H1 (cell line): ENCODE results near the gene NKAIN2. TPM values are rescaled to one million over a fixed set of nuclear protein-coding genes. Genes with fewer than 3 reads are reported as not detected.

Experiments used
- CTCF ChIA-PET: fragments of 300-600 bp; sonication (Branson Sonifier 250); formaldehyde crosslinking; loops from one replicate; lab custom pipeline; 2021; ENCODE audit not compliant: partially characterized antibody; lab: Charles Lee
- POLR2A ChIA-PET: fragments of 300-600 bp; sonication (Branson Sonifier 250); formaldehyde crosslinking; loops from one replicate; lab custom pipeline; 2021; ENCODE audit warnings: inconsistent platforms; ENCODE audit not compliant: partially characterized antibody; lab: Charles Lee
- DNase-seq, 2 experiments: peaks; one replicate each; pipeline versions ENCODE4 v3.0.0 to v3.0.0-alpha.2; 2010 to 2022; ENCODE audit warnings: low spot score in 2 of 2, low read depth in 1 of 2, mixed read lengths in 1 of 2
- FAIRE-seq: peaks from 2 replicates; lab custom pipeline; 2011; peaks lifted over from hg19 to GRCh38; lab: Jason Lieb, UNC
- H2AFZ ChIP-seq: 2 replicates; pipeline ENCODE4 v1.8.1; 2012; ENCODE audit warnings: low read length, inconsistent platforms
- H2AK5ac ChIP-seq: 2 replicates; pipeline ENCODE4 v1.6.1; 2013; ENCODE audit warnings: low read depth, low read length
- H2BK120ac ChIP-seq: replicated peaks from 2 replicates; pipeline ENCODE3; 2013; ENCODE audit warnings: low read depth, low read length, inconsistent platforms
- H2BK12ac ChIP-seq: 2 replicates; pipeline ENCODE4 v1.6.1; 2013; ENCODE audit warnings: low read depth, low read length
- H2BK15ac ChIP-seq: 2 replicates; pipeline ENCODE4 v1.6.1; 2013; ENCODE audit warnings: low read length
- H2BK20ac ChIP-seq: 2 replicates; pipeline ENCODE4 v1.6.1; 2013; ENCODE audit warnings: low read length
- H2BK5ac ChIP-seq: 2 replicates; pipeline ENCODE4 v1.6.1; 2013; ENCODE audit warnings: low read depth, low read length
- H3K14ac ChIP-seq: 2 replicates; pipeline ENCODE4 v1.6.1; 2013; ENCODE audit warnings: inconsistent platforms; ENCODE audit not compliant: insufficient read length
- H3K18ac ChIP-seq: 2 replicates; pipeline ENCODE4 v1.6.1; 2013; ENCODE audit warnings: low read length; ENCODE audit errors: extremely low read depth
- H3K23ac ChIP-seq: 2 replicates; pipeline ENCODE4 v1.6.1; 2013; ENCODE audit warnings: inconsistent platforms; ENCODE audit not compliant: insufficient read length
- H3K23me2 ChIP-seq: 2 replicates; pipeline ENCODE4 v1.6.1; 2013; ENCODE audit warnings: low read depth, low read length
- H3K27ac ChIP-seq: 2 replicates; pipeline ENCODE4 v1.6.1; 2011; ENCODE audit warnings: low read depth, low read length, inconsistent platforms
- H3K27me3 ChIP-seq, 4 experiments: replicated peaks in 1 of 4; 1 replicate in 1 of 4; 2 replicates in 3 of 4; pipeline versions ENCODE4 v1.6.1 to v1.8.1; 2011 to 2013; ENCODE audit warnings: low read length in 3 of 4, mild to moderate bottlenecking in 3 of 4, inconsistent platforms in 2 of 4, mixed read lengths in 2 of 4, moderate library complexity in 1 of 4; ENCODE audit not compliant: control insufficient read depth in 3 of 4, insufficient read depth in 3 of 4; ENCODE audit errors: extremely low read depth in 1 of 4
- H3K36me3 ChIP-seq, 4 experiments: 2 replicates each; pipeline versions ENCODE4 v1.6.1 to v1.8.1; 2011 to 2013; ENCODE audit warnings: mild to moderate bottlenecking in 4 of 4, low read length in 3 of 4, moderate library complexity in 2 of 4, control low read depth in 1 of 4, inconsistent platforms in 1 of 4; ENCODE audit not compliant: insufficient read depth in 4 of 4, control insufficient read depth in 2 of 4
- H3K4ac ChIP-seq: replicated peaks from 2 replicates; pipeline ENCODE3; 2013; ENCODE audit warnings: low read length, low read depth, mixed read lengths, inconsistent platforms; ENCODE audit not compliant: insufficient read length
- H3K4me1 ChIP-seq, 4 experiments: replicated peaks in 1 of 4; 1 replicate in 1 of 4; 2 replicates in 3 of 4; pipeline versions ENCODE4 v1.6.1 to v1.8.1; 2011 to 2013; ENCODE audit warnings: low read length in 3 of 4, inconsistent platforms in 2 of 4, mixed read lengths in 1 of 4; ENCODE audit not compliant: insufficient read depth in 4 of 4, control insufficient read depth in 3 of 4
- H3K4me2 ChIP-seq, 2 experiments: 2 replicates each; pipeline versions ENCODE4 v1.6.1 to v1.8.1; 2011 to 2013; ENCODE audit warnings: low read depth in 2 of 2, low read length in 2 of 2, control low read depth in 1 of 2, inconsistent platforms in 1 of 2, mild to moderate bottlenecking in 1 of 2; ENCODE audit not compliant: insufficient read depth in 1 of 2
- H3K4me3 ChIP-seq, 4 experiments: fragments of 200-600, 300-600 bp in 1 of 4; sonication (generic), shearing (Covaris generic), sonication (Bioruptor Twin) in 1 of 4; 2 replicates each; pipeline versions ENCODE4 v1.5.1 to v1.8.1; 2011 to 2016; ENCODE audit warnings: low read length in 4 of 4, low read depth in 3 of 4, control low read depth in 2 of 4, inconsistent platforms in 2 of 4, mild to moderate bottlenecking in 2 of 4, mixed read lengths in 1 of 4, moderate library complexity in 1 of 4; ENCODE audit not compliant: insufficient read depth in 2 of 4; ENCODE audit errors: extremely low read depth in 1 of 4
- H3K56ac ChIP-seq: replicated peaks from 2 replicates; pipeline ENCODE3; 2013; ENCODE audit warnings: low read depth, mild to moderate bottlenecking, mixed read lengths, low read length, inconsistent platforms; ENCODE audit not compliant: insufficient read length
- H3K79me1 ChIP-seq: 2 replicates; pipeline ENCODE4 v1.6.1; 2013; ENCODE audit warnings: low read depth, low read length, control low read depth
- H3K79me2 ChIP-seq, 2 experiments: 2 replicates each; pipeline versions ENCODE4 v1.6.1 to v1.8.1; 2012 to 2013; ENCODE audit warnings: low read length in 2 of 2, mild to moderate bottlenecking in 2 of 2, inconsistent platforms in 1 of 2; ENCODE audit not compliant: insufficient read depth in 2 of 2, control insufficient read depth in 1 of 2
- H3K9ac ChIP-seq, 4 experiments: replicated peaks in 1 of 4; 1 replicate in 1 of 4; 2 replicates in 3 of 4; pipeline versions ENCODE4 v1.6.1 to v1.8.1; 2011 to 2013; ENCODE audit warnings: low read depth in 3 of 4, low read length in 3 of 4, control low read depth in 2 of 4, mild to moderate bottlenecking in 2 of 4, moderate library complexity in 2 of 4, inconsistent platforms in 1 of 4; ENCODE audit errors: extremely low read depth in 1 of 4
- H3K9me3 ChIP-seq, 2 experiments: 2 replicates each; pipeline versions ENCODE4 v1.6.1 to v1.8.1; 2012 to 2013; ENCODE audit warnings: mild to moderate bottlenecking in 2 of 2, moderate library complexity in 2 of 2, control low read depth in 1 of 2, inconsistent platforms in 1 of 2, low read depth in 1 of 2, low read length in 1 of 2, mixed read lengths in 1 of 2; ENCODE audit not compliant: insufficient read depth in 2 of 2
- H4K20me1 ChIP-seq, 2 experiments: replicated peaks in 1 of 2; 2 replicates each; pipeline versions ENCODE3 to v1.8.1; 2011 to 2013; ENCODE audit warnings: inconsistent platforms in 2 of 2, low read length in 2 of 2, mild to moderate bottlenecking in 1 of 2; ENCODE audit not compliant: insufficient read depth in 2 of 2, control insufficient read depth in 1 of 2
- H4K5ac ChIP-seq: 2 replicates; pipeline ENCODE4 v1.6.1; 2013; ENCODE audit warnings: low read length, low read depth, mixed read lengths, inconsistent platforms; ENCODE audit not compliant: insufficient read length
- H4K8ac ChIP-seq: 2 replicates; pipeline ENCODE4 v1.8.0; 2013; ENCODE audit warnings: mild to moderate bottlenecking, moderate library complexity, low read length, inconsistent platforms; ENCODE audit not compliant: insufficient read depth; ENCODE audit errors: extremely low read depth
- H4K91ac ChIP-seq: replicated peaks from 2 replicates; pipeline ENCODE3; 2013; ENCODE audit warnings: low read length, mixed read lengths, inconsistent platforms; ENCODE audit not compliant: insufficient read length
- BRCA1 ChIP-seq: IDR thresholded peaks from 2 replicates; pipeline ENCODE4 v1.6.1; 2012; ENCODE audit warnings: low read depth, low read length, improper control_type of control experiment
- POLR2A ChIP-seq, 2 experiments: IDR thresholded peaks; 1 replicate in 1 of 2; 2 replicates in 1 of 2; pipeline ENCODE4 v1.6.1; 2011; ENCODE audit warnings: low read depth in 2 of 2, low read length in 2 of 2, mild to moderate bottlenecking in 2 of 2; ENCODE audit errors: control extremely low read depth in 1 of 2
- WGBS, 2 experiments: shearing (Covaris generic) in 1 of 2; methylation state at CpG; one replicate each; pipeline versions ENCODE4 v1.1.6 to v1.1.7; 2013 to 2015; ENCODE audit warnings: low lambda C conversion rate in 2 of 2, mixed read lengths in 2 of 2, inconsistent platforms in 1 of 2, low coverage in 1 of 2, missing lambda C conversion rate in 1 of 2; ENCODE audit not compliant: insufficient replicate concordance in 2 of 2, insufficient coverage in 1 of 2, insufficient read length in 1 of 2; ENCODE audit errors: extremely low coverage in 1 of 2, missing lambda C conversion rate in 1 of 2; 5-methylcytosine and 5-hydroxymethylcytosine counted together
- polyA plus RNA-seq, 7 experiments: library from polyadenylated mRNA; depleted of rRNA in 3 of 7; stranded (reverse) in 5 of 7; unstranded in 2 of 7; fragments of >200 nt in 5 of 7; fragments of 200-250 nt in 2 of 7; gene quantifications; 1 replicate in 5 of 7; 2 replicates in 1 of 7; 4 replicates in 1 of 7; pipeline versions ENCODE4 v1.2.1 to v1.2.3, GENCODE V29; 2011 to 2013; ENCODE audit warnings: missing spikeins in 2 of 7, mixed read lengths in 2 of 7
- total RNA-seq: library from RNA; stranded (reverse); fragmentation: NEBNext Ultra II Directional; extraction: Animal tissue kit (Norgen Biotek cat#: 25700); gene quantifications from 2 replicates; pipeline ENCODE4 v1.2.1, GENCODE V29; 2021

NKAIN2 gene
- total and polyA plus RNA-seq, 2 of the 8 experiments (the other 6 are each of a cell fraction or from before 2014, with no cell fraction given): 0.20 to 0.34 TPM

DNA sequence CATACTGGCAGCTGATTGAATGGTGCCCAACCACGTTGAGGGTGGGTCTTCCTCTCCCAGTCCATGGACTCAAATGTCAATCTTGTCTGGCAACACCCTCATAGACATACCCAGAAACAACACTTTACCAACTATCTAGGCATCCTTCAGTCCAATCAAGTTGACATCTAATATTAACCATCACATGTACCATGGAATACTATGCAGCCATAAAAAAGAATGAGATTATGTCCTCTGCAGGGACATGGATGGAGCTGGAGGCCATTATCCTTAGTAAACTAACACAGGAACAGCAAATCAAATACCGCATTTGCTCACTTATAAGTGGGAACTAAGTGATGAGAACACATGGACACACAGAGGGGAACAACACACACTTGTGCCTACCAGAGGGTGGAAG, 951.7 kb downstream of the NKAIN2 start:
- WGBS, 2 experiments: 92% methylated on average over 2 of the region's 2 CpGs; no CpG with 5 or more reads in 1 of the 2 experiments
- Histone ChIP-seq H3K9me3 (no peaks in the 10 kb centered on the region), H3K14ac (no peak overlapping the region), H3K56ac (no peak overlapping the region), H2AFZ (no peak overlapping the region), H3K27me3 (no peaks in the 10 kb centered on the region), H3K18ac (no peak overlapping the region), H3K36me3 (no peaks in the 10 kb centered on the region), H3K4me2 (no peak overlapping the region), H2BK120ac (no peak overlapping the region), H4K8ac (no peak overlapping the region), H2BK12ac (no peak overlapping the region), H2BK20ac (no peak overlapping the region), H3K23me2 (peaks cover 2% of the 10 kb centered on the region; the same call in 1 of the 2 replicates), H2BK5ac (no peak overlapping the region), H3K79me1 (no peaks in the 10 kb centered on the region), H2BK15ac (no peak overlapping the region), H3K79me2 (no peaks in the 10 kb centered on the region), H4K91ac (no peak overlapping the region), H2AK5ac (no peak overlapping the region), H3K4me1 (no peaks in the 10 kb centered on the region), H4K5ac (no peak overlapping the region), H3K27ac (no peak overlapping the region), H3K23ac (no peak overlapping the region), H3K4ac (no peak overlapping the region), H3K9ac (no peak overlapping the region)
- CTCF ChIA-PET: interaction anchor here (0.6 kb wide), 1 partner anchor 175 kb away, joined by 6 read pairs; no protein-coding TSS in a partner anchor
- no peak for FAIRE-seq
- no peak for DNase-seq
- POLR2A ChIA-PET: no interaction called here
- TF ChIP-seq BRCA1 (no peak), POLR2A (IDR thresholded peaks at IDR 0.05; ENCODE audit: control extremely low read depth in 1 of 2, low read depth in 2 of 2, low read length in 2 of 2) (no peak)
- TF ChIP-seq, all 59 proteins: peak for 0
- Histone ChIP-seq H4K20me1 (no peaks in the 10 kb centered on the region), H3K4me3 (no peak overlapping the region)
